Testis (tissue), 3 donors: ENCODE measurements around the gene GALNT17. TPM values are rescaled to one million over a fixed set of nuclear protein-coding genes. Genes with fewer than 3 reads are reported as not detected.

Experiments
- DNase-seq: peaks from one replicate; pipeline ENCODE4 v3.0.0-alpha.2; 2019
- H3K27ac ChIP-seq, 2 donors: fragments of 200-600 bp; sonication (generic); one replicate each; pipeline ENCODE4 v1.5.1; 2019
- H3K27me3 ChIP-seq: fragments of 200-600 bp; sonication (generic); one replicate; pipeline ENCODE4 v1.5.1; 2019
- H3K36me3 ChIP-seq: fragments of 200-600 bp; sonication (generic); one replicate; pipeline ENCODE4 v1.5.1; 2017; ENCODE audit warnings: low read depth; ENCODE audit errors: missing control alignments
- H3K4me1 ChIP-seq: fragments of 200-600 bp; sonication (generic); one replicate; pipeline ENCODE4 v1.5.1; 2019
- H3K4me3 ChIP-seq, 2 donors: fragments of 200-600 bp; sonication (generic); one replicate each; pipeline ENCODE4 v1.5.1; 2017 to 2019
- H3K9me3 ChIP-seq: fragments of 200-600 bp; sonication (generic); one replicate; pipeline ENCODE4 v1.5.1; 2017
- POLR2A ChIP-seq: fragments of 450-650 bp; IDR thresholded peaks from one replicate; pipeline ENCODE4 v1.6.1; 2017; ENCODE audit warnings: antibody characterized with exemption, mild to moderate bottlenecking, moderate library complexity
- WGBS, 2 donors: methylation state at CpG; one replicate each; pipeline ENCODE4 v1.1.5; 2018; 5-methylcytosine and 5-hydroxymethylcytosine counted together
- intact Hi-C: fragments of 100-400 bp; cut with DNase I; formaldehyde crosslinking; loops from one replicate; pipeline ENCODE4 v1.15.1; 2023; ENCODE audit warnings: low total_unique reads
- polyA plus RNA-seq: library from polyadenylated mRNA; stranded (reverse); fragments of 350-450 nt; fragmentation: Illumina TruSeq; extraction: RNeasy Lipid Tissue Mini Kit (QIAGEN cat#74804); gene quantifications from one replicate; pipeline ENCODE4 v1.2.3, GENCODE V29; 2014; ENCODE audit warnings: low read depth, low replicate concordance; ENCODE audit not compliant: insufficient read depth
- total RNA-seq, 2 donors: library from RNA; depleted of rRNA; stranded (reverse); fragments of >200 nt; gene quantifications; one replicate each; pipeline ENCODE4 v1.2.3, GENCODE V29; 2016
- TF ChIP-seq, protein P1 (sequence below), 3 experiments: fragments of 450-650 bp in 2 of 3; fragments of 200-600 bp in 1 of 3; sonication (generic) in 1 of 3; IDR thresholded peaks; one replicate each; pipeline ENCODE4 v1.5.1; 2016 to 2019; ENCODE audit warnings: antibody characterized with exemption in 3 of 3, mild to moderate bottlenecking in 2 of 3, moderate library complexity in 1 of 3

Gene GALNT17
- total and polyA plus RNA-seq, 3 donors from 2014 or later, result 10.9 to 39.1 (median 29.4) TPM

DNA sequence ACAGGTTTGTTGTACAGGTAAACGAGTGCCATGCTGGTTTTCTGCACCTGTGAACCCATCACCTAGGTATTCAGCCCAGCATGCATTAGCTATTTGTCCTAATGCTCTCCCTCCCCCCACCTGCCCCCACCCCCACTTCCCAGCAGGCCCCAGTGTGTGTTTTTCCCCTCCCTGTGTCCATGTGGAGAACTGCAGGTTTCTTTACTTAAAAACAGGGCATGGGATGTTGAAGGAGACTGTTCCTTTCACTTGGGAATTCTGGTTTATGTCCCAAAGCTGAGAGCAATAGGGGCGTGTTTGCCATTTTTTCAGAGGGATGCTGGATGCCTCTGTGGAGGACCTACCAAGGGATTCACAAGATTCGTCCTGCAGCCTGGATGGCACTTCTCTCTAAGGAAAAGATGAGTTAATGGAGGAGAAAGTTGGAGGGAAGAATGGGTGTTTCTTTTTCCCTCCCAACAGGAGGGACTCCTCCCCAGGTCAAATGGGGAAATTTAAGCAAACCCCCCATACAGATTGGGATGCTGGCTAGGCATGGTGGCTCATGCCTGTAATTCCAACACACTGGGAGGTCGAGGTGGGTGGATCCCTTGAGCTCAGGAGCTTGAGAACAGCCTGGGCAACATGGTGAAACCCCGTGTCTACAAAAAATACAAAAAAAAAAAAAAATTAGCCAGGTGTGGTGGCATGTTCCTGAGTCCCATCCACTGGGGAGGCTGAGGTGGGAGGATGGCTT lies 136.0 kb downstream of the GALNT17 start:
- intact Hi-C loops, result no loop called here
- no peak for TF ChIP-seq POLR2A
- TF ChIP-seq, protein P1, sequence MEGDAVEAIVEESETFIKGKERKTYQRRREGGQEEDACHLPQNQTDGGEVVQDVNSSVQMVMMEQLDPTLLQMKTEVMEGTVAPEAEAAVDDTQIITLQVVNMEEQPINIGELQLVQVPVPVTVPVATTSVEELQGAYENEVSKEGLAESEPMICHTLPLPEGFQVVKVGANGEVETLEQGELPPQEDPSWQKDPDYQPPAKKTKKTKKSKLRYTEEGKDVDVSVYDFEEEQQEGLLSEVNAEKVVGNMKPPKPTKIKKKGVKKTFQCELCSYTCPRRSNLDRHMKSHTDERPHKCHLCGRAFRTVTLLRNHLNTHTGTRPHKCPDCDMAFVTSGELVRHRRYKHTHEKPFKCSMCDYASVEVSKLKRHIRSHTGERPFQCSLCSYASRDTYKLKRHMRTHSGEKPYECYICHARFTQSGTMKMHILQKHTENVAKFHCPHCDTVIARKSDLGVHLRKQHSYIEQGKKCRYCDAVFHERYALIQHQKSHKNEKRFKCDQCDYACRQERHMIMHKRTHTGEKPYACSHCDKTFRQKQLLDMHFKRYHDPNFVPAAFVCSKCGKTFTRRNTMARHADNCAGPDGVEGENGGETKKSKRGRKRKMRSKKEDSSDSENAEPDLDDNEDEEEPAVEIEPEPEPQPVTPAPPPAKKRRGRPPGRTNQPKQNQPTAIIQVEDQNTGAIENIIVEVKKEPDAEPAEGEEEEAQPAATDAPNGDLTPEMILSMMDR (IDR thresholded peaks at IDR 0.05), result no peak

DNA sequence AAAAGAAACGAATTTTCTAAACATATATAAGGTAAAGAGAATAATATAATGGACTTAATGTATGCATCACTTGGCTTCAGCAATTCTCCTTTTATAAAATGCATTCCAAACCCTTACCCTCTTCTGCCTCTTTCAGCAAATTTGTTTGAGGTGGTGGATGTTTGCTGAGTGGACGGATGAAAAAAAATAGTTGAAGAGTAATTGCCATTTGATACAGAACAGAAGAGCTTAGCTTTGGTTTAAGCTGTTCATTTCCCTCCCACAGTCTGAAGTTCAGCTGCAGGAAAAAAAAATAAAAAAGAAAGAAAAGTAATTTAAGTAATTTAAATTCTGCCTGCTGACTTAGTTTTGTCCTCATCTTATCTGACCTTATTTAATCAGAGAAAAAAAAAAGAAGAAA lies 138.6 kb downstream of the GALNT17 start:
- 52 to 56% methylated on average over 2 of the region's 2 CpGs for WGBS, 2 donors
- H3K4me1 ChIP-seq, result peaks cover 20% of the 10 kb centered on the region

More for the DNA sequence above, 136.0 kb downstream of the GALNT17 start:
- Histone ChIP-seq H3K4me3 (no peak overlapping the region), H3K27me3 (no peaks in the 10 kb centered on the region), H3K36me3 (no peaks in the 10 kb centered on the region), H3K9me3 (no peaks in the 10 kb centered on the region), H3K27ac (no peak overlapping the region), H3K4me1 (peaks cover 6% of the 10 kb centered on the region)
- 80 to 82% methylated on average over 5 of the region's 5 CpGs for WGBS, 2 donors
- DNase-seq, result no peak

DNA sequence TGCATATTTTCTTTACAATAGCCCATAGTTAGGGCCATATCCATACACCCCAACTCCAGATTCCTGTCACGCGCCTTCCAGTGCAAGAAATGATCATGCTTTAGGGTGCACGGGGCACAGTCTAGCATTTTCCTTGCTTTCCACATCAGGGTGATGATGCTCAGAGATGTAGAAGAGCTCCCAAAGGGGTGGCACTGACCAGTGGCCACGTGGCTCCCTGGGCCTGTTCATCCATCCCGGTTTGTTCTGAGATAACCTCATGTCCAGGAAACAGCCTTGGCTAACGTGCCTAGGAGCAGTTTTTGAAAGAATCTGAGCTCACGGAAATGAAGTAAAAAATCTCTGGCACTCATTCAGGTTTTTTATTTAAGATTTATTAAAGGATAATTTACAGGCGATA lies 139.3 kb downstream of the GALNT17 start:
- WGBS, 2 donors, result 56 to 70% methylated on average over 8 of the region's 8 CpGs
- no peak overlapping the region for H3K4me3 ChIP-seq
- no peak for DNase-seq
- TF ChIP-seq POLR2A, result no peak
- TF ChIP-seq, protein P1 (IDR thresholded peaks at IDR 0.05), result no peak
- H3K27me3 ChIP-seq, result no peaks in the 10 kb centered on the region
- H3K36me3 ChIP-seq, result no peaks in the 10 kb centered on the region
- H3K27ac ChIP-seq, result no peak overlapping the region
- intact Hi-C loops, result no loop called here
- peaks cover 20% of the 10 kb centered on the region for H3K4me1 ChIP-seq
- H3K9me3 ChIP-seq, result no peaks in the 10 kb centered on the region

More for the DNA sequence above, 138.6 kb downstream of the GALNT17 start:
- H3K36me3 ChIP-seq, result no peaks in the 10 kb centered on the region
- TF ChIP-seq POLR2A, result no peak
- TF ChIP-seq, protein P1 (IDR thresholded peaks at IDR 0.05), result no peak
- H3K4me3 ChIP-seq, result no peak overlapping the region
- no peak for DNase-seq
- no peak overlapping the region for H3K27ac ChIP-seq
- intact Hi-C loops, result no loop called here
- H3K9me3 ChIP-seq, result no peaks in the 10 kb centered on the region
- no peaks in the 10 kb centered on the region for H3K27me3 ChIP-seq

DNA sequence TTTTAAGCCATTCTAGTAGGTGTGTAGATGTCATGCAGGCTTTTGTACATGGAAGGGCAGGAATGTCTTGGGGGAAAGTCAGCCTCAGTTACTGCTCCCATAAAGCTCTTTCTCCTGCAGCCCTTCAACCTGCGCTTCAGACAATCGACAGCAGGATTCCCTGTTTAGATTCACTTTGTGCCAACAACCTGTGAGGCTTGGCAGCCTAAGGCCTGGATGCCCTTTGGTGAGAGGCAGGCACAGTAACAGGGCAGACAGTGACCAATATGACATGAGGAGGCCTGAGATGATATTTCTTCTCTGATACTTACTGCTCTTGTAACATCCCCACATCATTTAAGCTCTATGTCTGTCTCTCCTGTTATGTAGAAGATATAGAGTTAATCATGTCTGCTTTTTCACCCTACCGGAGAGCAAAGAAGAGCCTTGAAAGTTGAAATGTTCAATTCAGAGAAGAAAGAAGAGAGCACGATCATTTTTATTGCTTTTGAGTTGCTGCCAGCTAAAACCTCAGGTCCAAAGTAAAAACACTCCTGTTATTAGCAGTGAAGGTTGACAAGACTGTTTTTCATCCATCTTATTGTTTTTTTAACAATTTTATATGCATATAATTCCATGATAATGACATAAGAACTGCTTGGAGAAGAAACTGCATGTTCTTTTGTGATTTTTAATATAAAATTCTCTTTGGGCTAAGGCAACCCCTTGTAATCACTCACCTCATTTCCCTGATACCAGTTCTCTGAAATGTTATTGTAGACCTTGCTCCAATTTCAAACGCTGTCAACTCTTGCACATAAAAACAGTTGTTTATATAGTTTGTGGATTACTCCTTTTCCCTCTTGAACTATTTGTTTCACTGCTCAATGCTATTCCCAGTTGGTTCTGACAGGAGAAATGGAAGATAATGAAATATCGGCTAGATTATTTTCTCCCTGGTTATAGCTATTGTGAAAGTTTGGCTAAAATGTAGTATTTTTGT lies 140.9 kb downstream of the GALNT17 start:
- no peak overlapping the region for H3K4me3 ChIP-seq
- 47 to 56% methylated on average over 6 of the region's 6 CpGs for WGBS, 2 donors
- H3K4me1 ChIP-seq, result peaks cover 24% of the 10 kb centered on the region
- no peaks in the 10 kb centered on the region for H3K27me3 ChIP-seq
- peak overlapping the region; percentile 12 for H3K27ac ChIP-seq
- H3K9me3 ChIP-seq, result no peaks in the 10 kb centered on the region
- intact Hi-C loops, result no loop called here
- no peak for DNase-seq
- H3K36me3 ChIP-seq, result no peaks in the 10 kb centered on the region
- TF ChIP-seq, protein P1 (IDR thresholded peaks at IDR 0.05), result no peak
- no peak for TF ChIP-seq POLR2A
